Measurements from ENCODE around the gene KIF3A. TPM values are rescaled to one million over a fixed set of nuclear protein-coding genes. Genes with fewer than 3 reads are reported as not detected.
"Not testable (repeated sequence)": the region's sequence is repeated elsewhere in the genome, so short reads cannot be mapped to it uniquely, and the experiment has no call there.

KIF3A gene
- total RNA-seq, 1 experiment from 2014 or later = 12.7 TPM

DNA sequence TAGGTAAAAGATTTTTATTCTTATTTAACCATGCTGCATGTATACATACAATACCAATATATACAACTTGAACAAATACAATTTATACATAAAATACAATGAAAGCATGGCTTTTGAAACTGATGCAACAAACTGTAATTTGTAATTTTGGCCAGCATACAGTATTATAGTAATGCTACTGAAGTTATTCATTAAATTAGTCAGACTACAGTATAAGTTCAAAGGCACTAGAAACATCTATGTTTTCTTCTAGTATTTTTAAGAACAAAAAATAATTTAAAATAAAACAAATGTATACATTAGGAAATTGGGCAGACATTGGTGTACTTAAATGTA is 44.7 kb downstream of the KIF3A start:
- Histone ChIP-seq H3K9ac (ENCODE audit: low read length) (no peak overlapping the region), H3K27ac (ENCODE audit: low read depth, low read length) (no peak overlapping the region), H3K9me2 (ENCODE audit: insufficient read depth) (no peaks in the 10 kb centered on the region), H3K36me3 (ENCODE audit: control insufficient read depth in 1 of 2, insufficient read depth in 2 of 2, low read length in 2 of 2) (no peaks in the 10 kb centered on the region), H4K20me1 (ENCODE audit: insufficient read depth) (no peaks in the 10 kb centered on the region), H3K27me3 (ENCODE audit: insufficient read depth, low read length) (no peaks in the 10 kb centered on the region), H3K4me1 (ENCODE audit: control insufficient read depth in 1 of 2, insufficient read depth in 2 of 2, low read length in 2 of 2) (no peaks in the 10 kb centered on the region), H2AFZ (ENCODE audit: low read depth, low read length, poor library complexity, severe bottlenecking) (no peak overlapping the region), H3K4me3 (replicated peaks in 1 of 2; ENCODE audit: low read depth in 1 of 2, low read length in 2 of 2) (no peak overlapping the region), H3K9me3 (ENCODE audit: control insufficient read depth in 1 of 2, insufficient read depth in 1 of 2, low read depth in 1 of 2, low read length in 2 of 2) (no peaks in the 10 kb centered on the region), H3K4me2 (ENCODE audit: low read length) (no peak overlapping the region), H3K79me2 (ENCODE audit: insufficient read depth, low read length) (no peaks in the 10 kb centered on the region)
- ATAC-seq = no peak
- no TSS peak for BruUV-seq (replicated peaks)
- POLR2A ChIA-PET = no interaction called here
- intact Hi-C loops (cut with micrococcal nuclease) = no loop called here
- DNase-seq (ENCODE audit: low read depth, low spot score) = no peak
- RAD21 ChIA-PET (ENCODE audit: low non-redundant PET in 1 of 2, low total read pairs in 2 of 2, uncharacterized antibody in 2 of 2, unreplicated experiment in 2 of 2) = no interaction called here
- CTCF ChIA-PET = no interaction called here
- TF ChIP-seq EZH2 (IDR thresholded peaks at IDR 0.05) (no peak), ZFX (IDR thresholded peaks at IDR 0.05) (no peak), CEBPB (IDR thresholded peaks at IDR 0.05; ENCODE audit: low read depth) (0 out of 2 replicates have a peak, but pooled peaks have one; percentile 16), ZNF274 (IDR thresholded peaks at IDR 0.05; ENCODE audit: low read depth, low read length) (no peak), FOSL1 (IDR thresholded peaks at IDR 0.05; ENCODE audit: low read depth) (no peak), POLR2AphosphoS5 (IDR thresholded peaks at IDR 0.05; ENCODE audit: low read depth, low read length) (no peak)

DNA sequence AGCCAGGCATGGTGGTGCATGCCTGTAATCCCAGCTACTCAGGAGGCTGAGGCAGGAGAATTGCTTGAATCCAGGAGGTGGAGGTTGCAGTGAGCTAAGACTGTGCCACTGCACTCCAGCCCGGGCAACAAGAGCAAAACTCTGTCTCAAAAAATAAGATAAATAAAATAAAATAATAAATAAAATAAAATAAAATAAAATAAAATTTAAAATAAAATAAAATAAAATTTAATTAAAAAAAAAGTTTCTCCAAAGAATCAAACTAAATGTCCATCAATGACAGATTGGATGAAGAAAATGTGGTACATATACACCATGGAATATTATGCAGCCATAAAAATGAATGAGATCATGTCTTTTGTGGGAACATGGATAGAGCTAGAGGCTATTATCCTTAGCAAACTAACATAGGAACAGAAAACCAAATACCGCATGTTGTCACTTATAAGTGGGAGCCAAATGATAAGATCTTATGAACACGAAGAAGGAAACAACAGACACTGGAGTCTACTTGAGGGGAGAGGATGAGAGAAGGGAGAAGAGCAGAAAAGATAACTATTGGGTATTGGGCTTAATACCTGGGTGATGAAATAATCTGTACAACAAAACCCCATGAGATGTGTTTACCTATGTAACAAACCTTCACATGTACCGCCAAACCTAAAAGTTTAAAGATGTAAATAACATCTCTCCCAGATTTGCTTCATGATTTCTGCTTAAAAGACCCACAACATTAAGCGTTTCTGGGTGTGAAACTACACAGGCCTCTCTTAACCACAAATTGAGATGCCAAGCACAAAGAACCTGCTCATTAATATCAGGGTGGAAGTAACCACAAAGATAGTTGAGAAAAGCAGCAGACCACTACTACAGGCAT is 45.4 kb downstream of the KIF3A start:
- POLR2A ChIA-PET; H3K27ac ChIP-seq (ENCODE audit: low read depth, low read length): not testable (repeated sequence)

More for the DNA sequence above, 45.4 kb downstream of the KIF3A start:
- H3K79me2 ChIP-seq (ENCODE audit: insufficient read depth, low read length); CTCF ChIA-PET; BruUV-seq (replicated peaks); RAD21 ChIA-PET (ENCODE audit: low non-redundant PET in 1 of 2, low total read pairs in 2 of 2, uncharacterized antibody in 2 of 2, unreplicated experiment in 2 of 2); H3K9ac ChIP-seq (ENCODE audit: low read length); H2AFZ ChIP-seq (ENCODE audit: low read depth, low read length, poor library complexity, severe bottlenecking); H3K9me2 ChIP-seq (ENCODE audit: insufficient read depth); H4K20me1 ChIP-seq (ENCODE audit: insufficient read depth); DNase-seq (ENCODE audit: low read depth, low spot score); intact Hi-C loops (cut with micrococcal nuclease); H3K4me2 ChIP-seq (ENCODE audit: low read length); H3K4me1 ChIP-seq (ENCODE audit: control insufficient read depth in 1 of 2, insufficient read depth in 2 of 2, low read length in 2 of 2); H3K4me3 ChIP-seq (replicated peaks in 1 of 2; ENCODE audit: low read depth in 1 of 2, low read length in 2 of 2); ATAC-seq; H3K27me3 ChIP-seq (ENCODE audit: insufficient read depth, low read length); H3K9me3 ChIP-seq (ENCODE audit: control insufficient read depth in 1 of 2, insufficient read depth in 1 of 2, low read depth in 1 of 2, low read length in 2 of 2); H3K36me3 ChIP-seq (ENCODE audit: control insufficient read depth in 1 of 2, insufficient read depth in 2 of 2, low read length in 2 of 2): not testable (repeated sequence)
